Psoas muscle (tissue), 8 donors: ENCODE results near the gene BRWD1. TPM values are rescaled to one million over a fixed set of nuclear protein-coding genes. Genes with fewer than 3 reads are reported as not detected.

Experiments
- ATAC-seq, 4 donors: fragments of 200-7000 bp; cut with Tn5 transposase; one replicate each; pipeline ENCODE4 v1.9.1; 2020; ENCODE audit warnings: moderate library complexity in 3 of 4, mild to moderate bottlenecking in 2 of 4
- DNase-seq, 2 donors: peaks; one replicate each; pipeline ENCODE4 v3.0.0-alpha.2; 2020
- H3K27ac ChIP-seq: fragments of 200-600 bp; one replicate; pipeline ENCODE4 v1.8.0; 2022
- H3K27me3 ChIP-seq, 3 donors: fragments of 200-600 bp in 1 of 3; one replicate each; pipeline versions ENCODE4 v1.6.1 to v1.8.0; 2013 to 2022; ENCODE audit warnings: low read length in 2 of 3, mild to moderate bottlenecking in 2 of 3, moderate library complexity in 1 of 3; ENCODE audit not compliant: insufficient read depth in 3 of 3
- H3K36me3 ChIP-seq, 2 donors: fragments of 200-600 bp in 1 of 2; one replicate each; pipeline versions ENCODE4 v1.6.1 to v1.8.0; 2013 to 2022; ENCODE audit warnings: low read depth in 1 of 2, mild to moderate bottlenecking in 1 of 2, moderate library complexity in 1 of 2; ENCODE audit not compliant: insufficient read depth in 1 of 2
- H3K4me1 ChIP-seq: fragments of 200-600 bp; one replicate; pipeline ENCODE4 v1.8.0; 2022
- H3K4me3 ChIP-seq: fragments of 200-600 bp; one replicate; pipeline ENCODE4 v1.8.0; 2022; ENCODE audit warnings: mild to moderate bottlenecking
- H3K9me3 ChIP-seq: fragments of 200-600 bp; one replicate; pipeline ENCODE4 v1.8.0; 2022
- CTCF ChIP-seq: fragments of 200-600 bp; IDR thresholded peaks from one replicate; pipeline ENCODE4 v1.8.0; 2022; ENCODE audit warnings: antibody characterized with exemption
- WGBS, 3 donors: extraction: QIAGEN DNeasy Blood & Tissue Kit; methylation state at CpG; one replicate each; pipeline versions ENCODE4 v1.1.6 to v1.1.7; 2013; 5-methylcytosine and 5-hydroxymethylcytosine counted together
- intact Hi-C, 2 donors: fragments of 100-400 bp; cut with DNase I; formaldehyde crosslinking; loops; one replicate each; pipeline versions ENCODE4 v1.11.0 to v1.14.2; 2022
- polyA plus RNA-seq, 3 donors: library from polyadenylated mRNA; stranded (reverse); fragments of 200-250 nt; gene quantifications; one replicate each; pipeline ENCODE4 v1.2.3, GENCODE V29; 2013
- total RNA-seq, 4 donors: library from RNA; stranded (reverse); fragmentation: NEBNext Ultra II Directional in 2 of 4; extraction: Animal tissue kit (Norgen Biotek cat#: 25700) in 2 of 4; gene quantifications; one replicate each; pipeline versions ENCODE4 v1.2.1 to v1.2.4, GENCODE V29; 2021 to 2023
- donor health status: healthy with polysubstance abuse.
- donor health status: DM: no; HTN: no; CAD: no; lungs with moderate emphysema.
- donor health status: Bipolar disorder and iron deficiency.
- donor health status: healthy.
- donor health status: DM: yes; HTN: yes; CAD: no.
- donor health status: DM: no; HTN: no; CAD: no.
- donor health status: DM: no; HTN: no; CAD: no.
- donor health status: DM: yes; HTN: yes; CAD: no.

BRWD1 gene
- total and polyA plus RNA-seq, 7 donors, result 12.6 to 33.0 (median 30.2) TPM

- Histone ChIP-seq H3K4me3 (no peak overlapping the region), H3K27ac (no peak overlapping the region), H3K36me3 (no peaks in the 10 kb centered on the region), H3K4me1 (peaks cover 4% of the 10 kb centered on the region), H3K9me3 (no peaks in the 10 kb centered on the region), H3K27me3 (no peaks in the 10 kb centered on the region)
- intact Hi-C loops, result no loop called here
- no peak for TF ChIP-seq CTCF
- no peak for ATAC-seq
- DNase-seq, result no peak
These were observed 163.6 kb downstream of the BRWD1 start for GRCh38 chr21:39149882-39150281.

DNA sequence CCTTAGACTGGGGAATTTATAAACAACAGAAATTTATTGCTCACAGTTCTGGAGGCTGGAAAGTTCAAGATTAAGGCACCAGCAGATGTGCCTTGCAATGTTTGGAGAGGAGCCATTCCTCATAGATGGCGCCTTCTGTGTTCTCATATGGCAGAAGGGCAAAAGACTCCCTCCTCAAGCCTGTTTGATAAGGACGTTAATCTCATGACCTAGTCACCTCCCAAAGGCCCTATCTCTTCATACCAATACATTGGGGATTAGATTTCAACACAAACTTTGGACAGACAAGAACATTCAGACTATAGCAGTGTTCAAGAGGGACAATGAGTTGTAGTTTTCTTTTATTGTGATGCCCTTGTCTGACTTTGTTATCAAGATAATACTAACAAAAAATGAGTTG is 164.5 kb downstream of the BRWD1 start:
- intact Hi-C loops, result no loop called here
- H3K27ac ChIP-seq, result no peak overlapping the region
- H3K4me3 ChIP-seq, result no peak overlapping the region
- WGBS, 3 donors, result 55 to 71% (median 57%) methylated on average over 2 of the region's 2 CpGs
- no peak for DNase-seq
- ATAC-seq, result no peak
- peaks cover 4% of the 10 kb centered on the region for H3K4me1 ChIP-seq
- H3K9me3 ChIP-seq, result no peaks in the 10 kb centered on the region
- H3K36me3 ChIP-seq, result no peaks in the 10 kb centered on the region
- no peak for TF ChIP-seq CTCF
- H3K27me3 ChIP-seq, result no peaks in the 10 kb centered on the region

GRCh38 chr21:39144191-39144590 is 169.2 kb downstream of the BRWD1 start:
- Histone ChIP-seq H3K4me1 (no peaks in the 10 kb centered on the region), H3K27me3 (no peaks in the 10 kb centered on the region), H3K9me3 (no peaks in the 10 kb centered on the region), H3K4me3 (no peak overlapping the region), H3K27ac (no peak overlapping the region), H3K36me3 (no peaks in the 10 kb centered on the region)
- WGBS, 3 donors, result 80 to 87% (median 85%) methylated on average over 3 of the region's 3 CpGs
- ATAC-seq (peak in 1 of 4 donors; percentile 24), DNase-seq (no peak)
- intact Hi-C loops, result no loop called here
- TF ChIP-seq CTCF, result no peak

GRCh38 chr21:39142972-39143371 is 170.5 kb downstream of the BRWD1 start:
- DNase-seq (no peak), ATAC-seq (no peak)
- no peak for TF ChIP-seq CTCF
- Histone ChIP-seq H3K27me3 (no peaks in the 10 kb centered on the region), H3K36me3 (no peaks in the 10 kb centered on the region), H3K4me1 (no peaks in the 10 kb centered on the region), H3K4me3 (no peak overlapping the region), H3K9me3 (no peaks in the 10 kb centered on the region), H3K27ac (peak overlapping the region; percentile 41)
- intact Hi-C loops, result no loop called here
- WGBS, 3 donors, result 71 to 85% (median 79%) methylated on average over 3 of the region's 3 CpGs

DNA sequence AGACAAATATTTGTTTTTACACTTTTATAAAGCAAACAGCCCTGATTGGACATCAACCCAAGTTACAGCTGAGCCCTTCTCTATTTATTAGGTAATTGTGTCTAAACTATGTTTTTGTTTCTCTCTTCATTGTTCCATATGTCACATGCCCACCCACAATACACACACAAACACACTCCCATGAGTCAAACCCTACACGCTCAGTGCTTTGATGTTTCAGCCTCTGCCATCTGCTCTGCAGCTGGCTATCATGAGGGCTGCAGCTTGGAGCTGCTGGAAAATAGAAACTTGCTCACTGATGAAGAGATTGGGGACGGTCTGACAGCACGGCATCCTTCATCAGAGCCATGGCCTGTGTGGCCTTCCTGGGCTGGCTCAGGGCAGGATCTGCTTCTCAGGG is 171.9 kb downstream of the BRWD1 start:
- Histone ChIP-seq H3K4me3 (no peak overlapping the region), H3K36me3 (no peaks in the 10 kb centered on the region), H3K27ac (no peak overlapping the region), H3K4me1 (no peaks in the 10 kb centered on the region), H3K9me3 (no peaks in the 10 kb centered on the region), H3K27me3 (no peaks in the 10 kb centered on the region)
- intact Hi-C loops, result no loop called here
- ATAC-seq (no peak), DNase-seq (no peak)
- TF ChIP-seq CTCF, result no peak
- WGBS, 3 donors, result 76 to 78% (median 78%) methylated on average over 3 of the region's 3 CpGs
